Esophagus squamous epithelium (tissue), 4 donors: ENCODE data around the gene ASB13.

Experiments
- POLR2A ChIP-seq, 4 donors: fragments of 450-650 bp; IDR thresholded peaks; one replicate each; pipeline ENCODE4 v1.6.1; 2017; ENCODE audit warnings: antibody characterized with exemption in 4 of 4, mild to moderate bottlenecking in 4 of 4, moderate library complexity in 3 of 4
- TF ChIP-seq, protein P1 (sequence below), 6 experiments: fragments of 450-650 bp in 4 of 6; fragments of 200-600 bp in 2 of 6; sonication (generic) in 2 of 6; IDR thresholded peaks; one replicate each; pipeline ENCODE4 v1.5.1; 2016 to 2019; ENCODE audit warnings: antibody characterized with exemption in 6 of 6, mild to moderate bottlenecking in 4 of 6, moderate library complexity in 4 of 6

DNA sequence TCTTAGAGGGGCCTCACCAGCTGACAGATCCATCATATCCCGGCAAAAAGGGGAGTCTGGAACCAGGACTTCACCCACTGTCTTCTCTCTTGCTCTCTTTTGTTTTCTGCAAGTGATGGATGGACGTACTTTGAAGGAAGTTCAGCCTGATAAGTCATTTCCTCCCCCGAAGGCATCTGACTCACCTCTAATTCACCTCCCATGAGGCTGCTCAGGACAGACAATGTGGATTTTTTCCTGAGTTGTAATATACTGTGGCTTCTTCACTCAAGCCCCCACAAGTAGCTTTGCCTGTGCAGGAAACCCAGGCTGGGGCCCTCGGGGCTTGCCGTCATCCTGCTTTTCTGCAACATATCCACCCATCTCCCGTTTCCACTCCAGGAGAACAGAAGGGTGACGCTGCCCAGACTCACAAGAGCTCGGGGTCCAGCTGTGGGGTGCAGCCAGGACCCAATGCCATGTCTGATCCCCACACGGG, 70.4 kb downstream of the ASB13 start:
- no peak for TF ChIP-seq POLR2A (IDR thresholded peaks at IDR 0.05)
- TF ChIP-seq, protein P1, sequence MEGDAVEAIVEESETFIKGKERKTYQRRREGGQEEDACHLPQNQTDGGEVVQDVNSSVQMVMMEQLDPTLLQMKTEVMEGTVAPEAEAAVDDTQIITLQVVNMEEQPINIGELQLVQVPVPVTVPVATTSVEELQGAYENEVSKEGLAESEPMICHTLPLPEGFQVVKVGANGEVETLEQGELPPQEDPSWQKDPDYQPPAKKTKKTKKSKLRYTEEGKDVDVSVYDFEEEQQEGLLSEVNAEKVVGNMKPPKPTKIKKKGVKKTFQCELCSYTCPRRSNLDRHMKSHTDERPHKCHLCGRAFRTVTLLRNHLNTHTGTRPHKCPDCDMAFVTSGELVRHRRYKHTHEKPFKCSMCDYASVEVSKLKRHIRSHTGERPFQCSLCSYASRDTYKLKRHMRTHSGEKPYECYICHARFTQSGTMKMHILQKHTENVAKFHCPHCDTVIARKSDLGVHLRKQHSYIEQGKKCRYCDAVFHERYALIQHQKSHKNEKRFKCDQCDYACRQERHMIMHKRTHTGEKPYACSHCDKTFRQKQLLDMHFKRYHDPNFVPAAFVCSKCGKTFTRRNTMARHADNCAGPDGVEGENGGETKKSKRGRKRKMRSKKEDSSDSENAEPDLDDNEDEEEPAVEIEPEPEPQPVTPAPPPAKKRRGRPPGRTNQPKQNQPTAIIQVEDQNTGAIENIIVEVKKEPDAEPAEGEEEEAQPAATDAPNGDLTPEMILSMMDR (IDR thresholded peaks at IDR 0.05), result no peak
